GM21825 (cell line): ENCODE data around the gene GRK1.

Source experiments
- ATAC-seq: cut with Tn5 transposase; IDR thresholded peaks from one replicate; pipeline ENCODE4 v1.9.1; 2021; ENCODE audit warnings: mild to moderate bottlenecking, moderate library complexity; ENCODE audit not compliant: unreplicated experiment

GRK1 gene

DNA sequence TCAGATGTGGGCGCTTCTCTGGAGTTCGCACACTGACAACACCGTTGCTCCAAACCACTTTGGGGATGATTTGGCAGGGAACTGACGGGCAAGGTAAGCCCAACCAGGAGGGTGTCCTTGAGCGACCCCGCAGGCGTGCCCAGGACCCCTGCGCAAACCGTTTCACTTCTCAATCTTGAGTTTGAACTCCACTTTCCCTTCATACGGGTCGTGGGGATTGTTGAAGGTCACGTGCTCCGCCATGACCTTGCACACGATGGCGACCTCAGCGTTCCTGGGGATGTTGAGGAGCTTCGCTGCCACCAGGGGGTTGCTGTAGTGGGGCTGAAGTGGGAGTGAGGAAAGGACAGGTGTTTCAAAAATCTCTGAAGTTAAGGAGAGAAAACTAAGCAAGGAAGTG, 17.8 kb upstream of the GRK1 start:
- ATAC-seq: no peak

DNA sequence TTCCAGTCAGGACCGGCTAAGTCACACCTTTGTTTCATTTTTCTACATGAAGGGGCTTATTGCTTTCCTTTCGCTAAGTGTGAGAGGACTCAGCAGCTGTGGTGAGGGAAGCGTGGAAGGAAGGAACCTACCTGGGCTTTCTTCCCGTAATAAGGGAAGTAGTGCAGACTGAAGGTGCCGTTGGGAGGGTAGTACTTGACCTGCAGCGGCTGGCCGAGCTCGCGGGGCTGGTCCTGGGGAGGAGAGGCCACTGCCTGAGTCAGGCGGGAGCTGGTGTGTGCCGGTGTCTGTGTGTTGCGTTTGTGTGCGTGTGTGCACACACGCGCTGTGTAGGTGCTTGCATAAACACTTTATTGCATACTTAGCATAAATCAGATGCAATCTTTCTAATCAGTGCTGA, 16.7 kb upstream of the GRK1 start:
- no peak for ATAC-seq

DNA sequence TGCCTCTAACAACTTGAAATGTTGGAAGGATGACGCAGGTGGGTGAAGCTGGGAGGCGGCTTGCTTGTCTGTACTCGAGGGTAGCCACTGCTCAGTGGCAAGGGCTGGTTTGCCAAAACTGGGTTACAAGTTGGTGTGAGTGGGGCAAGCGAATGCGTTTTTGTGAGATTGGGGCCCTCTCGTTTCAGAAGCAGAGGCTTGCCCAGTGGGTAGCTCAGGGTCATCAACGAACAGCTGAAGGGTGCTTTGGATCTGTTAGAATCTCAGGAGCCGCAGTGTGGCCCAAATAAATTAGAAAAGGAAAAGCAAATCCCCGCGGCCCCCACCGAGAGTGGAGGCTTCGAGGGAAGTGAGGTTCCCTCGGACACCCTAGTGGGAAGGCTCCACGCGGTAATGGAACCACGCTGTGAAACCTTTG, 16.3 kb upstream of the GRK1 start:
- ATAC-seq: no peak

DNA sequence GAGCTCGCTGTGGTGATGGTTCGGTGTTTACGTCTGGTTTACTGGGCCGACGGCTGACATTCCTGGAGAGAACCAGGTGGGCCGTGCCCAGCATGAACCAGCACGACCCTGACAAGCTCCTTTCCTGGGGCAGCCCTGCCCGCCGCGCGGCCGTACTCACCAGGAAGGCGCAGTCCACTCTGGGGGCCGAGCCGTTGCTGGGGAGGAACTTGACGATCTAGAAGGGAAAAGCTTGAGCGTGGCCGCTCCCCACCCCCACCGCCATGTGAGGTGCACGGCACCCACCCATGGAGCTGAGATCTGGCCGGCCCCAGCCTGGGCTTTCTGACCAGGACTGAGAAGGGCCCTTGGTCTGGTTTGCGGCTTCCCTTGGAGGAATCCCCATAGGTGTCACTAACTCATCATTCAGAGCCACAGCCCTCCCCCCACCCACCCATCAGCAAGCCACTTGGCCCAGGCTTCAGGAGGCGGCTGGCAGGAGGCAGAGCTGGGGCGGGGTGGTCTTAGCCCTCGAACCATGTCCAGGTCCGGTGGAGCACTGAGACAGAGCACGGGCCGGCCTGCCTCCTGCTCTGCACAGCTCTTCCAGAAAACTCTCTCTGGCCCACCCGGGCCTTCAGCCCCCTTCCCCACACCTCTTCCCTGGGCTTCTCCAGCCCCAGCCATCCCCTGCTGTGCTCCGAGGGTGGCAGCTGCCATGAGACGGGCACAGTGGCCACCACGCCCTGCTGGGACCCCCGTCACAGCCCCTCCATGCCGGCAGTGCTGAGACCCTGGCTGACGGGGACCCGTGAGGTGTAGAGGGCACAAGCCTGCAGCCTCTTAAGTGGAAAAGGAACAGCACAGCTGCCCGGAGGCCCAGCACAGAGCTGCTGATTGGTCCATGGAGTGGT, 15.3 kb upstream of the GRK1 start:
- ATAC-seq: no peak

DNA sequence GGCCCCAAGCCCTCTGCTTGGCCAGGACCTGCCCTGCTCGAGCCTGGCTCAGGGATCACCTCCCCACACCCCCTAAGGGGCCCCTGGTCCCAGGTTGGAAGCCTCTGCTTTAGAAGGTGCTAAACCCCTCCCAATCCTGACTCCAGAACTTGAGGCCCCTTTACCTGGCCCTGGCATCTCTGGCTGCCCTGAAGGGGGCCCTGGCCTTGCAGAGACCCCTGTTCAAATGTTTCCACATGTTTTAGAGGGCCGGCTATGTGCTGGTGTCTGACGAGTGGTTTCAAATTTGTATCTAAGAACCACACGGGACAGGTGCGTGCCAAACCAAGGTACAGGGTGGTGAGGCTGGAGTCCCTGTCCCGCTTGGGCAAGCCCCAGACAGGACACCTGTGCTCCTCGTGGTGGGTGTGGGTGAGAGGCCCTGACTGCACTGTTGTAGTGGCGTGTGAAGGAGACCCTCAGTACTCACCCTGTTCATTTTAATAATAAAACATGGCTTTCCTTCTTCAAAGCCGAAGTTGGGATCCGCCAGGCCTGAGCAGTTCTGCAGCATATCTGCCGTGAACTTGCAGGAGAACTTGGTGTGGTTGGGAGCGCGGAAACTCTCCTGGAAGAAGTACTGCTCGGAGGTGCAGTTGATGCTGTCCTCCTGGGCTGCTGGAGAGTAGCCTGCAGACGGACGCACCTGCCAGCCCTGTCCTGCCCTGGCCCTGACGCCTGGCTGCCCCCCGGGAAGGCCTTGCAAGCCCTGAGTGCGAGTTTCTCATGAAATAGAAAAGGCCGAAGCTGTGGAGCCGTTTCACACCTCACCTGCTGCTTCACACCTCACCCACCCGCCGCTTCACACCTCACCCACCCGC, 14.4 kb upstream of the GRK1 start:
- ATAC-seq: no peak

DNA sequence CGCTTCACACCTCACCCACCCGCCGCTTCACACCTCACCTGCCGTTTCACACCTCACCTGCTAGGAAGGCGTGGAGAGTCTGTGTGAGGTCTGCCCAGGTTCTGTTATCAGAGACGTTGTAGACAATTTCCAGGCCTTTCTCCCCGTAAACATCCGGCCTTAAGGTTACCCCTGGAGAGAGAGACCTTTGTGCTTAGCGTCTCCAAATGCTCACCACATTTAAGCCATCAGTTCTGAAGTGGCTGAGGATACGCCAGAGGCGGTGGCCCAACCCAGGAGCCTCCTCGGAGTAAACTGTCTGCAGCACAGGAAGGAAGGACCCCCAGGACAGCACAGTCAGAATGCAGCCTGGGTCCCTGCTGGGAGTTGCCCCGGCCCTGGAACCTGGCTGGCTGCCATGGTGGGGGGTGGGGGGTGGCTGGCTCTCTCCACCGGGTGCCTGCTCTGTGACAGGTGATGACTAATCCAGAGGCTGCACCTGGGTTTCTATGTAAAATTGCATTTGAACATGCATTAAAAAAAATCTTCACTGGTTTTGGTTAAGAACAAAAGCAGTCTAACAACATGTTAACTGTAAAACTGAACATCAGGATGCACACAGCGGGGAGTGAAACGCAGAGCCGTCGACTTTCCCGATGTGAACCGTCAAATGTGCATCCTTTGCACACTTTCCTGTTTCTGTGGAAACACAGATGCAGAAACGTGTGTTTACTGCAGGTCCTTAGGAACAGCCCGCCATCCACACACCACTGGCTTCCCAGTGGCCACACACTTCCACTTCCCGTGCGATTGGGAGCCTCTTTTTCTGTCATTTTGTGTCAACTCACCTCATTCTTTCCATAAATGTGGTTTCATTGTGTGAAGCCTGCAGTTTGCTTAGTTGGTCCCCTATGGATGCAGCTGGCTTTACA, 13.5 kb upstream of the GRK1 start:
- ATAC-seq: no peak

DNA sequence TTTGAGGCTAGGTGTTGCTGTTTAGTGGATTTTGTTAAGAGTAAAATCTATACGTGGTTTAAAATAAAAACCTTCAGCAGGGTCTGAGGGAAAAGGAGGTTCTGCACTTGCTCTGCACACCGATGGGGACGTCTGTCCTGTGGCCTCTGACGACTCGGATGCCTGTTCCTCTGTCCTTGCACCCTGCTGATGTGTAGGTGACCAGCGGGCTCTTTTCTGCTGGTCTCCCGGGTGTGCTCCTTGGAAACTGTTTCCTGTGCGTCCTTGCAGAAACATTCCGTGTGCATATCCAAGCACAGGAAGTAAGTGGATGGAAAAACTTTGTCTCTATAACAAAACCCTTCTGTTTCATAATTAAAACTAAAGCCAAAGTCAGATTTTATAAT, 12.9 kb upstream of the GRK1 start:
- ATAC-seq: no peak

DNA sequence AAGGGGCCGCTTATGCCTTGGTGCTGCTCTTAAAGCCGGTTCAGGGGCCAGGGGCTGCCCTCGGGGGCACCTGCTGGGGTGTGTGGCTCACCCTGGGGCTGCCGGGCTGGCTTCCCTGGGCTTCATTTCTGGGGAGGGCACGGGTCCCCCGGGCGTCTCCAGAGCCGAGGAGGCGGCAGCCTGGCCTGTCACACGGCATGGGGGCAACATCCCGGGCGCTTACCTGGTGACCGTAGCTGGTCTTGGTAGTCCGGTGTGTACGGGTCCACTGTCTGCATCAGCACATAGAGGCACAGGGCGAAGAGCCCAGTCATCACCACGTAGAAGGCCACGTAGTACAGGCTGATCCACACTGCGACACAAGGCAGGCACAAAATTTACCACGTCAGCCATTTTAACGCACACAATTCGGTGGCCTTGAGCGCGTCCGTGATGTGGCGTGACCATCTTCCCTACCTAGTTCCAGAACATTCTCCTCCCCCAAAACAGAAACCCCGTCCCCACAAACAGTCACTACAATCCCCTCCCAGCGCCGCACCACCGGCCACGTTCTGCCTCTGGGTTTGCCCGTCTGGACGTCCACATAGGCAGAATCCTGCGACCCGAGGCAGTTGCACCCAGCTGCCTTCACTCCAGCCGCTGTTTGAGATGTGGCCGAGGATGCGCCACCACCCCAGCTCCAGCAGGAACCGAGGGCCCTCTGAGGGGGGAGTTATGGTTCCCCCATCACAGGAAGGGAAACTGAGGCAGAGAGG, 12.3 kb upstream of the GRK1 start:
- ATAC-seq: no peak

DNA sequence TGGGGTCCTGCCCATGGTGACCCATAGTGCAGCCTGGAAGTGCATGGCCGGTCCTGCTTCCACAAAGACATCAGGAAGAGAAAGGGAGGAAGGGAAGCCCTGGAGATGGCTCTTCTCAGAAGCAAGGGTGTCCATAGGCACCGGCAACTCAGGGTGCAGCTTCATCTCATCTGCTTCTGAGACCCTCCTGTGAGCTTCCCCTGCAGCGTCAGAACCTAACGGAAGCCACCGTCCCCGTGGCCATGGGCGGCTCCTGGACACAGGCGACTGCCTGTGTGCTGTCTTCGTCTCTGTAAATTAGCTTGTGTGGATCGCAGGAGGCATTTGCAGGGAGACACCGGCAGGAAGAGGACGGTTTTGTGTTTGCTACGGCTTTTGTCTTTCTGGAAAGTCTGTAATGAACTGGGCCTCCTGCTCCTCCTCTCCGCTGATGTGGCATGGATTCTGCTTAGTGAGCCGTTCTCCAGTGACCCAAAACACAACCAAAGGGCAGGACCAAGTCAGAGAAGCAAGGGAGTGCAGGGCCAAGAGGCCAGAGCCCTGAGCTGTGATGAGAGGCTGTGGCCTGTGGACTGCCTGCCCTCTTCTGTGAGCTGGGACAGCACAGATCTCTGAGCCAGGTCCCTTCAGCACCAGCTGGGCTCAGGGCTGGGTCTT, 11.5 kb upstream of the GRK1 start:
- ATAC-seq: no peak

DNA sequence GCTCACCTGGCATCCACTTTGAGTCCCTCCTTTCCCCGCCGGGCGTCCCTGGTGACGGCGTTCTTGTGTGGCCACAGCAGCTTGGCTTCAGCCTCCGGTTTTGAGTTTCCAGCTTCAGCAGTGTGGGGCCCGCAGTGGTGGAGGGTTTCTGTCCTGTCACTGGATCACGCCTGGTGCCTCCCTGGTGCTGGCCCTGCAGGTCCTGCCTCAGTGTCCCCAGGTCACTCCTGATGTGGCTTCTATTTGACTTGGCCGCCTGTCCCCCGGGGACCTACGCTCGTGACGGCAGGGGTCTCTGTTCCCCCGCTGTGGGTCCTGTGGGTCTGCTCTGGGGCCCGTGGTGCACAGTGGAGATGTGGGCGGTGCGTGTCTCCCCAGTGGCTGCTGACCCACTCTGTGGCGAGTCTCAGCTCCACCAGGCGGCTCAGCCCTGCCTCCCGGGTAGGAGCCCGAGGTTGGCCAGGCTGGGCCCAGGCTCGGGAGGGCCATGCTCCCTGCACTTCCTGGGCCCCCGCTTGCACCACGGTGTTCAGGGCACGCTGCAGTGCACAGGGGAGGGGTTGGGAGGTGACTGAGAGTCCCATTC, 10.9 kb upstream of the GRK1 start:
- no peak for ATAC-seq

DNA sequence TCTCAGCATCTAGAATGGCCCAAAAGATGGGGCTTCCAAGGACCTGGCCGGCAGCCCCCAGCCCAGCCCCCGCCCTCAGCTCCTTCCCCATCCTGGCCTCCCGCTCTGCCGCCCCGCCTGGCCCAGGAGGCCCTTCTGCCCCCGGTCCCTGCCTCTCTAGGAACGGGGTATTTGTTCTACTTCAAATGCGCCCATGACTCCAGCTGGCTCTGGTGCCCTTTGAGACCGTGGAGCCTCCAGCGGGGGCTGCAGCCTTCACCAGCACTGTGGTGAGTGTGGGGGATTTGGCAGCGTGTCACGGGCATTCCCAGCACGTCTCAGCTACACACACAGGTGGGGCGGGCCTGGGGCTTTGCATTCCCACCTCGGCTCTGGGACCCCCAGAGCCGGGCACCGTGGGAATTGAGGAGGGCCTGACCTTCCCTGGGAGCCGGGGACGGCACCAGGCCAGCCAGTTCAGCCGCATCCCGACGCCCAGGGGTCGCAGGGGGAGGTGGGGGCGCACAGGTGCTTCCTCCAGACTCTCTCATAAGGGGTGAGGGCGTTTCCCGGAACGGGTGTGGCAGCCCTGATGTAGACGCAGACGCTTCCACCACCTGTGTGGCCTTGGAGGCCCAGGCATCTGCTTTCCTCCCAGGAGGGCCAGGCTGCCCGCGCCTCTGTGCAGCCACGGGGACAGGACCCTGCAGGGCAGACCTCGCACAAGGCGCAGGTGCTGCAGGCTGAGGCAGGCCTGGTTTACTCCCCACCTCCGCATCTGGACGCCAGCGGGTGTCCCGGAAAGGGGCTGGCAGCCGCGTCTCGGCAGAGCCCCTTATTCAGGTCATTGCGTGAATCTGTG, 10.0 kb upstream of the GRK1 start:
- no peak for ATAC-seq

DNA sequence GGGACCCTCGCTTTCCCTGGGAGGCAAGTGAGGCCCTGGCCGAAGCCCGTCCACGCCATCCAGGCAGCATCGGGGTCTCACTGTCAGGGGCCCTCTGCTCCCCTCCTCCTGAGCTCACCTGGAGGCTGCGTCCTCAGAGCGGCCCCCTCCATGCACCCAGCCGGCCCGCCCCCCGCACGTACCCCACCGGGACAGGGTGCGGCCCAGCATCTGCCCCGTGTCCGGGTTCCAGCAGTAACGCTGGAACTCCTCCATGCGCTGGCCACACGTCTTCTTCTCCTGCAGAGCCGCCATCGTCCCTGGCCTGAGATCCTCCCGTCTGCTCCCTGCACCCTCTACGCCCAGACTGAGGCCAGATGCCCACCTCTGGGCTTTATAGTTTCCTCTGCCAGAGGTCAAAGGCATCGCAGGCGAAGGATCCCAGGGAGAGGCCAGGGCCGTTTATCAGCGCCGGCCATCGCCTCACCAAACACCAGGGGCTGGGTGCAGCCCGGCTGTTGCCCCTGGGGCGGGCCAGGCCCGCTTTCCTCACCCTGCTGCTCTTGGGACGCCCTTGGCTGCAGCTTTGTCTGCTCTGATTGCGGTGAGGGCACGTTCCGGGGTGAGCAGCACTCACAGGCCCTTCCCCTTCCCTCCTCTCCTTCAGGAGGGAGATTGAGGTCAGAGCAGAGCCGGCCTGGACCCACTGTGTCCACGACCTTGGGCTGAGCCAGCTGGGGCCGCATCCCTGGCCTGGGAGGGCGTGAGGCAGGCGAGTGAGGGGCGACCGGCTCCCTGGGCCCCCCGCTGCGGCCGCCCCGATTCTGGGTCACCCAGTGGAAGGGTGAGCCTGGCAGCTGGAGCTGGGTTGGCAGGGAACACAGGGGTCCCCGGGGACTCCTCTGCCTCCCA, 8.9 kb upstream of the GRK1 start, which contains the start of gene ATP4B:
Gene ATP4B (minus strand): TSS at position 348 of the 891 bp plus-strand sequence. CDS start 54 bp downstream, at position 294.
- no peak for ATAC-seq

DNA sequence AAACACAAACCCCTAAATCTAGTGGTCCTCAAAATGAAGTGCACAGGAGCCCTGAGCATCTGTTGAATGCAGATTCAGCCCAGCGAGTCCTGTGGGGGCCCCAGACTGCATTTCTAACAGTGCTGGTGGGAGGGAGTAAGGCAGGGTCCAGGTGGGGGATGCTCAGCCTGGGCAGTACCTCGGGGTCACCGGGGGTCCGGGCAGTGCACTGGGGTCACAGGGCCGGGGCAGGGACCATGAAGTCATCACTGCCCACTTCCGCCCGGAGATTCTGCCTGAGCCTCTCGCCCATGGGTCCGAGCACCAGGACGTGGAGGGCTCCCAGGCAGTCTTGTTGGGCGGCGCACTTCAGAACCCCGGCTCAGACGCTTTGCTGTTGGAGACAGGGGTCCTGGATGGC, 8.2 kb upstream of the GRK1 start:
- no peak for ATAC-seq

DNA sequence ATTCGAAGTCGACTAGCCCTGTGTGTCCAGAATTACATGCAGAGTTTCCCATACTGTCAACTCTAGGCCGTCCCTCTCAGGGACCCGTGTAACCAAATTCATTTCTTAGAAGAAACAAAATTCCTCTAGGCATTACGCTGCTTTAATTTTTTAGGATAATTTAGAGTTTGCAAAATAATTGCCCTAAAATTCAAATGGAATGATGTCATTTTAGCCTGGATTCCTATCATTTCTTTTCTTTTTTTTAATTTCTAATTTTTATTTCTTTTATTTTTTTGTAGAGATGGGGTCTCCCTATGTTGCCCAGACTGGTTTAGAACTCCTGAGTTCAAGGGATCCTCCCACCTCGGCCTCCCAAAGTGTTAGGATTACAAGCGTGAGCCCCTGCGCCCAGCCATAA, 7.7 kb upstream of the GRK1 start:
- no peak for ATAC-seq

DNA sequence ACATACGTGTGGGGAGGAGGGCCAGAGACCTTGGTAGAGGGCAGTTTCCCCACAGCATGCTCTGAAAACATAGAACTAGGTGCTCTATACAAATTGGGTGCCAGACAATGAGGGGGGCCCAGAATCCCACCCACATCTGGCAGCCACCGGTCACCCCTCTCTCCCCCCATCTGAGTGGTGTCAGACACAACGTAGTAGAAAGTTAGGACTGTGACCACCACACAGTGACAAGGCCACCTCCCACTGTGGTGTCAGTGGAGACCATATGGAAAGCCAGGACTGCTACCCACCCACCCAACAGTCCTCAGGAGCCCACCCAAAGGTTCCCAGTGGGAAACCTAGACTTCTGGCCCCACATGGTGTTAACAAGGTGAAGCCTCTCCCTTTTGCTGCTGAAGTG, 7.0 kb upstream of the GRK1 start:
- ATAC-seq: no peak

DNA sequence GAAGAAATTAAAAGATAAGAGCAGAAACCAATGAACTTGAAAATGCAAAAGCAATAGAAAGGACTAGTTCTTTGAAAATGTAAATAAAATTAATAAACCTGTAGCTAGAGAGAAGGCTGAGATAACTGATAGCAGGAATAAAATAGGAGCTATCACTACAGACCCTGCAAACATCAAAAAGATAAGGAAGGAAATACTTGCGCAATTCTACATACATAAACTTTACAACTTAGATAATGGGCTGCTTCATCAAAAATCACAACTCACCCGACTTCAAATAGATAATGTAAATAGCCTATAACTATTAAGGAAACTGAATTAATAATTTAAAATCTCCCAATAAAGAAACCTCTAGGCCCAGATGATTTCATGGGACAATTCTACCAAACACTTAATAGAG, 5.5 kb upstream of the GRK1 start:
- no peak for ATAC-seq

DNA sequence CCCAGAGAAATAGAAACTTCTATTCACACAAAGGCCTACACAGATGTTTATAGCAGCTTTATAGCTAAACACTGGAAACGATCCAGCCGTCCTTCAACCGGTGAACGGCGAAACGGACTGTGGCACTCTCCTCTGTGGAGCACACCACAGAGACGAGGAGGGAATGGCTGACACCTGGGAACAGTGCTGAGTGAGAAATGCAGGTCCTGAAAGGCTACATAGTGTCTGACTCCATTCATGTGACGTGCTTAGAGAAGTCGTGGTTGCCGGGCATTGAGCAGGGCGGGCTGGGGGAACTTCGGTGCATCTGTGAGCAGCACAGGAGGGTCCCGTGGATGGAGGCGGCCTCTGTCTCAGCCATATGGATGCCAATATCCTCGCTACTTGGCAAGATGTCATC, 3.1 kb upstream of the GRK1 start:
- no peak for ATAC-seq
